ENCODE measurements around the gene FICD. TPM values are rescaled to one million over a fixed set of nuclear protein-coding genes. Genes with fewer than 3 reads are reported as not detected.

Gene FICD
- total RNA-seq, 2 experiments from 2014 or later = 8.4 to 9.0 TPM

- POLR2A ChIA-PET = no interaction called here
- CTCF ChIA-PET (ENCODE audit: unreplicated experiment) = no interaction called here
- H2AFZ ChIP-seq (ENCODE audit: low read length) = no peak overlapping the region
Observed at GRCh38 chr12:108495823-108496579, 19.1 kb upstream of the FICD start.

GRCh38 chr12:108498136-108498535 is 16.9 kb upstream of the FICD start:
- Histone ChIP-seq H3K4me3 (ENCODE audit: low read depth, low read length, poor library complexity, severe bottlenecking) (no peak overlapping the region), H4K20me1 (ENCODE audit: insufficient read depth, low read length) (no peaks in the 10 kb centered on the region), H3K4me1 (ENCODE audit: insufficient read depth, low read length, poor library complexity, severe bottlenecking) (no peaks in the 10 kb centered on the region), H3K27ac (ENCODE audit: low read depth, low read length, poor library complexity, severe bottlenecking) (no peak overlapping the region), H3K36me3 (ENCODE audit: insufficient read depth, low read length) (no peaks in the 10 kb centered on the region), H3K79me2 (ENCODE audit: insufficient read depth, low read depth, low read length) (no peaks in the 10 kb centered on the region), H3K9me3 (ENCODE audit: low read length) (peaks cover 3% of the 10 kb centered on the region; the same call in 1 of the 2 replicates), H3K4me2 (ENCODE audit: low read length) (no peak overlapping the region), H3K9me2 (ENCODE audit: insufficient read depth, low read length) (no peaks in the 10 kb centered on the region), H2AFZ (ENCODE audit: low read length) (no peak overlapping the region)
- no peak for TF ChIP-seq CTCF (conservative IDR thresholded peaks at IDR 0.05; ENCODE audit: low read length)
- no peak for TF ChIP-seq EZH2phosphoT487 (IDR thresholded peaks at IDR 0.05; ENCODE audit: borderline replicate concordance, low read depth, low read length)
- POLR2A ChIA-PET = no interaction called here
- intact Hi-C loops (cut with micrococcal nuclease; ENCODE audit: unreplicated experiment) = no loop called here
- BruUV-seq (replicated peaks) = no TSS peak
- no peak for DNase-seq (ENCODE audit: low spot score)
- CTCF ChIA-PET (ENCODE audit: unreplicated experiment) = no interaction called here

More at GRCh38 chr12:108495823-108496579, 19.1 kb upstream of the FICD start:
- Histone ChIP-seq H4K20me1 (ENCODE audit: insufficient read depth, low read length) (no peaks in the 10 kb centered on the region), H3K4me1 (ENCODE audit: insufficient read depth, low read length, poor library complexity, severe bottlenecking) (no peaks in the 10 kb centered on the region), H3K27ac (ENCODE audit: low read depth, low read length, poor library complexity, severe bottlenecking) (no peak overlapping the region), H3K9me3 (ENCODE audit: low read length) (no peaks in the 10 kb centered on the region), H3K79me2 (ENCODE audit: insufficient read depth, low read depth, low read length) (no peaks in the 10 kb centered on the region), H3K4me3 (ENCODE audit: low read depth, low read length, poor library complexity, severe bottlenecking) (no peak overlapping the region), H3K9me2 (ENCODE audit: insufficient read depth, low read length) (no peaks in the 10 kb centered on the region), H3K36me3 (ENCODE audit: insufficient read depth, low read length) (no peaks in the 10 kb centered on the region), H3K4me2 (ENCODE audit: low read length) (no peak overlapping the region)
- TF ChIP-seq EZH2phosphoT487 (IDR thresholded peaks at IDR 0.05; ENCODE audit: borderline replicate concordance, low read depth, low read length) (no peak), CTCF (conservative IDR thresholded peaks at IDR 0.05; ENCODE audit: low read length) (no peak)
- DNase-seq (ENCODE audit: low spot score) = no peak
- BruUV-seq (replicated peaks) = no TSS peak
- intact Hi-C loops (cut with micrococcal nuclease; ENCODE audit: unreplicated experiment) = no loop called here

- Histone ChIP-seq H2AFZ (ENCODE audit: low read length) (no peak overlapping the region), H3K36me3 (ENCODE audit: insufficient read depth, low read length) (no peaks in the 10 kb centered on the region), H3K9me2 (ENCODE audit: insufficient read depth, low read length) (no peaks in the 10 kb centered on the region), H3K9me3 (ENCODE audit: low read length) (peaks cover 12% of the 10 kb centered on the region; the same call in 1 of the 2 replicates), H4K20me1 (ENCODE audit: insufficient read depth, low read length) (no peaks in the 10 kb centered on the region), H3K4me3 (ENCODE audit: low read depth, low read length, poor library complexity, severe bottlenecking) (no peak overlapping the region), H3K79me2 (ENCODE audit: insufficient read depth, low read depth, low read length) (no peaks in the 10 kb centered on the region), H3K27ac (ENCODE audit: low read depth, low read length, poor library complexity, severe bottlenecking) (no peak overlapping the region), H3K4me2 (ENCODE audit: low read length) (no peak overlapping the region), H3K4me1 (ENCODE audit: insufficient read depth, low read length, poor library complexity, severe bottlenecking) (no peaks in the 10 kb centered on the region)
- BruUV-seq (replicated peaks) = no TSS peak
- DNase-seq (ENCODE audit: low spot score) = no peak
- ChIA-PET POLR2A (no interaction called here), CTCF (ENCODE audit: unreplicated experiment) (no interaction called here)
- intact Hi-C loops (cut with micrococcal nuclease; ENCODE audit: unreplicated experiment) = no loop called here
- TF ChIP-seq EZH2phosphoT487 (IDR thresholded peaks at IDR 0.05; ENCODE audit: borderline replicate concordance, low read depth, low read length) (no peak), CTCF (conservative IDR thresholded peaks at IDR 0.05; ENCODE audit: low read length) (no peak)
Observed at GRCh38 chr12:108502922-108503321, 12.2 kb upstream of the FICD start.
